T-helper 1 cell (primary cell): ENCODE data around the gene CCDC33.

Source experiments
- DNase-seq, 5 donors: peaks; one replicate each; pipeline ENCODE4 v3.0.0-alpha.2; 2012 to 2020

CCDC33 gene

GRCh38 chr15:74233373-74233772 is 2.8 kb upstream of the CCDC33 start:
- no peak for DNase-seq

DNA sequence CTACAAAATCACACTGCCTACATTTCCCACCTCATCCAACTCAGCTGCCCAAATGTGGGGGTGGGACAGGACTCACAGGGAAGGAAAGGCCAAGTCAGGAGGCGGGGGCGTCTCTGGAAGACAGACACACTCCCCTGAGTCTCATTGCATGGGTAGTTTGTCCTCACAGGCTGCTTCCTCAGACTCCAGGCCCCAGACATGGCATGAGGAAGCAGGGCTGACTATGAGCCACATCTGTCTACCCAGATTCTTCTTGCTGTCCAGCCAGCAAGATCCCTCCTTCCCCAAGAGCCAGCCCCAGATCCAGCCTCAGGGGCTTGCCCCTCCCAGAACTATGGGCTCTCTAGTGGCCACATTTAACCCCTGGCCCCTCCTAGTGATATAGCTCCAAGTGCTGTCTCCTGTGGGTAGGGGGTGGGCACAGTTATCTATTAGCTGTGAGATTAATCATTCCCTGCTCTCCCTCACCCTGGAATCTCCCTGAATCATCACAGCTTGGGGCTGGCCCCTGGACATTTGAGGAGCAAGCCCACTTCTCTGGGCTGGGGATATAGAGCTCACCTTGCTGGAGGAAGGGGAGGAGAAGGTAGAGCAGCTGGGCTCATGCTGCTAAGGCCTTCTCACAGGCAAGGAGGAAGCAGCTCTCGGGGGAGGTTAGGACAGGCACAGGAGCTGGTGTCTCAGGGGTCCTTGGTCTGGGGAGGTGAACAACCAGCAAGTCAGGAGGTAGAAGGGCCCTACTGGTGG is 2.1 kb upstream of the CCDC33 start:
- no peak for DNase-seq

- DNase-seq: no peak
These were observed 1.6 kb upstream of the CCDC33 start for GRCh38 chr15:74234598-74234875.

GRCh38 chr15:74239051-74239705 is 3.1 kb downstream of the CCDC33 start:
- no peak for DNase-seq

DNA sequence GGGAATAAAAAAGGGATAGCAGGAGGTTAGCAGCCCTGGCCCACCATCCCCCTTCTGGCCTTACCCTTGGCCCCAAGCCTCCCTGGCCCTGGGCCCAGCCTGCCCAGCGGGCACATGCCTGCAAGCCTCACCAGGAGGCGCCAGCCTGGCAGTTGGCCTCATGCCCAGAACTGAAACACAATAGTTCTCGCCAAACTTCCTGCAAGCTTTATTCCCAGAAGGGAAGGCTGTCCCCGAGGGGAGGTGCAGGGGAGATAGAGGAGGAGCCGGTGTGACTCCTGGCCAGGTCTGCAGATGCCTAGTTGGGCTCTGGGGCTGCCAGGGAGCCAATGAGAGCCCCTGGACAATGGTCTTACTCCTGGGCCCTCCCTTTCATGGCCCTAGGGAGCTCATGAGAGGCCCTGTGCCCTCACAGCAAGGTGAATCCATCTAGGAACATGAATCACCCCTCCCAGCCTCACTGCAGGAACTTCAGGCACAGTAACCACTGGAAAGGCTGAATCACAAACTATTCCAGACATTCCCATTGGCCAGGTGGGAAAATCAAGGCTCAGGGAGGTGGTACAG is 4.0 kb downstream of the CCDC33 start:
- no peak for DNase-seq

GRCh38 chr15:74240897-74241614 is 4.9 kb downstream of the CCDC33 start:
- no peak for DNase-seq

- DNase-seq: no peak
These were observed 6.5 kb downstream of the CCDC33 start for GRCh38 chr15:74242441-74243185.

- DNase-seq: no peak
These were observed 7.3 kb downstream of the CCDC33 start for GRCh38 chr15:74243431-74243830.

GRCh38 chr15:74244822-74245341 is 8.8 kb downstream of the CCDC33 start:
- no peak for DNase-seq

DNA sequence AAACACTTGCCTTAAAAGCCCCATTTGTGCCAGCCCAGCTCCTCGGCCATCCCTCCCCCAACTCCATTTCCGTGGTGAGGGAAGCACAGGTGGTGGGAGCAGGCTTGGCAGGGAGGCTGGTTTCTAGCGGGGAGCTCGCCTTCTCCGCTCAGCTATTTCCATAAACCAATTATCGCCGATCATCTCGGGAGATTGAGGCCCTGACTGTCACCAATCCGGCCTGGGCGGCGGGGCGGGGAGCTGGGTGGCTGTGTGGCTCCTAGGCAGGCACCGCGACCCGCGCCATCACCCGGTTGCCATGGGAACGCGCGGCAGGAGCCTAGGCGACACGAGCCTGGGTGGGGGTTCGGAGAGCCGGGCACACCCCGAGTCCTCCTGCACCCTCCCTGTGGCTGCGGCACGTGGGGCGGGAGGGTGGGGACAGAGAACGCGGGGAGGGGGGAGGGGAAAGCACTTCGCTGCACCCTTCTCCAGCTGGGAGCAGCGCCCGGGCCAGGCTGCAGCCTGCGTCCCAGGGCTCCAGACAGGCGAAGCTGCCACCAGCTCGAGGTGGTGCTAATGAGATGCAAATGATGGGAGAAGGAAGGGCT is 9.3 kb downstream of the CCDC33 start:
- no peak for DNase-seq

DNA sequence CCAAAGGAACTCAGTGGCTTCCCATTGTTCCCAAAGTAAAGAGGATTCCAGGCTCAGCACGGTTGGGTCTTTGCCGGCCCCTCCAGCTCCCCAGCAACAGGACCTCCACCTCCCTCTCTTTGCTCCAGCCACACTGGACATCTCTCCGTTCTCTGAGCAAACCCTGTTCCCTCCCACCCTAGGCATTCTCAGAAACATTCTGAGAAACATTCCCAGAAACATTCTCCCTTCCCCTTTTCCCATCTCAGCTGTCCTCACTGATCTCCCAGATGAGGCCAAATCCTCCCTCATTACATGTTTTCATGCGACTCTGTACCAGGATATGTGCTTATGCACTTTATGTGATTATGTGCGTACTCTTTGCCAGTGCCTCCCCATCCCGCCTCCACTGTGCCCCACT is 14.1 kb downstream of the CCDC33 start:
- DNase-seq: no peak

DNA sequence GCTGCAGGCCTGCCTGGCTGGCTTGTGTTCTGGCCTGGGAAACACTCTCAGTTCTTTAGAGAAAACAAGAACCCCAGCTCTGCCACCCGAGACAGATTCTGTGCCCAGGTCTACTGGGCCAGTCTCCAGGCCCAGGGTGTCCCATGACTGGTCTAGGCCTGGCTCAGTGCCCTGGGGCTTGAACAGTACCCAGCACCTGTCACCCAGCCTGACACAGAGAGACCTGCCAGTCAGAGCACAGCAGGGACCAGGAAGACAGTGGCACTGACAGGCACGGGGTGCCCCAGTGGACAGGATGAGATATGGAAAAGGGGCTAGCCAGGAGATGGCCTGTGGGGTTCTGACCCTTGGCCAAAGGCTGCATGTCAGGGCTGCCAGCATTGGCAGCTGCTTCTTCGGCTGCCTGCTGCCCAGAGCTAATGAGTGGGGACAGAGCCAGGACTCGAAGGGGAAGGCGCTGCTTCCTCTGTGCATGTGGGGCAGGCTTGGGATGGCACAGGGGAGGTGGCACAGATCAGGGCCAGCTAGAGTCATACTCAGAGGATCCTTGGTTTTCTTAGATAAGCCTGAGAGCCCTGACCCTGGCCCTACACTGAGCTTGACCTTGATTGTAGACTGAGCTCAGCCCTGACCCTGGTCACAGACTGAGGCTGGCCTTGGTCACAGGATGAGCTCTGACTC is 15.1 kb downstream of the CCDC33 start:
- DNase-seq: no peak

DNA sequence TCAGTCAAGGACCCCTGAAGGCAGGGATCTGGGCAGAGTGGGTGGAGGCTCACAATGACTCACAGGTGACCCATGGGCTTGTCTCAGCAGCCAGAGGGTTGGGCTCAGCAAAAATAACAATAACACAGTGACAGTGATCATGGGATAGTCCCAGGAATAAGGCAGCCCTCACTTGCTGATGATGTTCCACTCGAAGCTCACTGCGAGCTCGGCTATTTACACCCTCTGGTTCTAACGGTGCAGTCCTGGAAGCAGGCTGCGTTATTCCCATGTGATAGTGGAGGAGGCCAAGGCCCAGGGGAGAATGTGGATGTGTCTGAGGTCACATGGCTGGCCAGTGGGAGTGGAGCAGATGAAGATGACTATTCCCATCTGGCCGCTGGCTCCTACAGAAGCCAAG is 16.2 kb downstream of the CCDC33 start:
- no peak for DNase-seq

DNA sequence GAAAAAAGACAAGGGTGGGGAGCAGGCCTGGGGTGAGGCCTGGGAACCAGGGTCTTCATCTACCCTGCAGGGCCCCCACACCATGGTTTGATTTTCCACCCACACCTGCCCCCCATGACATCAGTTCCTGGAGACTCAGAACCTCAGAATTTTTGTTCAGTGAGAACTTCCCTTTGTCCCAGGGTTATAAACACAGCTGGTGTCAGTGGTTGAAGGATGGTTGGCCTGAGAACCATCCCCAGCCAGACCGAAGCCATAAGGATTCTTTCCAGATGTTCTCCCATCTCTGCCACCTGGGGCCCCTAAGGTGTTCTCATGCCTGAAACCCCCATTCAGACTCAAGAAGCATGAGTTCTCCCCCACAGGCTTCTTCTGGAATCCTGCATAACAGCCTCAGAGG is 16.6 kb downstream of the CCDC33 start:
- no peak for DNase-seq

DNA sequence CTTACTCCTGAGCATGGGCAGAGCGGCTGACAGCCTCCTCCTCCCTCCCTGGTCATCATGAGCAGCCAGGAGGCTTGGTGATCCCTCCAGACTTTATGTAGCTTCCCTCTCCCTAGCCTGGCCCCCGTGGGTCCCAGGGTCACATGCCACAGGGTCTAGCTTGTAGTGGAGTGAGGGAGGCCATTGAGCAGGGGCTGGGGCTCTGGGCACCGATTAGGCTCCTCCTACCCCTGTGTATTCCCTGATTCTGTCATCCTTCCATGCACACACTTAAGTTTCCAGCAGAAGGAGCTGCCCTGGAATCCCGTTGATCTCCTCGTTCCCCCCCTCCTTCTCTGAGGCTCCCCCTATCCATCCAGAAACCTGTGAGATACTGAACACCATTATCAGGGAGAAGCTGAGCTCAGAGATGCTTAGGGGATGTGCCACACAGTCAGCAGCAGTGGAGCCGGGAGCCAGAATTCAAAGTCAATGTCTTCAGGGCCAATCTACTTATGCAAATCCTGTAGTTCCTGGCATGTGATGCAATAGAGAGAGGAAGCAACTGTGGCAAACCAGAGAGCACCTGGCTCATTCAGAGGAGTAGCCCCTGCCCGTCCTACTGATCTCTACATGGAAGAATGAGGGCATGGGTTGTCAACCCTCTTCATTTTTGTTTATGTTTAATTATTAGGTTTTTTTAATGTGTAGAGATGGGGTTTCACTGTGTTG is 17.2 kb downstream of the CCDC33 start:
- DNase-seq: no peak

DNA sequence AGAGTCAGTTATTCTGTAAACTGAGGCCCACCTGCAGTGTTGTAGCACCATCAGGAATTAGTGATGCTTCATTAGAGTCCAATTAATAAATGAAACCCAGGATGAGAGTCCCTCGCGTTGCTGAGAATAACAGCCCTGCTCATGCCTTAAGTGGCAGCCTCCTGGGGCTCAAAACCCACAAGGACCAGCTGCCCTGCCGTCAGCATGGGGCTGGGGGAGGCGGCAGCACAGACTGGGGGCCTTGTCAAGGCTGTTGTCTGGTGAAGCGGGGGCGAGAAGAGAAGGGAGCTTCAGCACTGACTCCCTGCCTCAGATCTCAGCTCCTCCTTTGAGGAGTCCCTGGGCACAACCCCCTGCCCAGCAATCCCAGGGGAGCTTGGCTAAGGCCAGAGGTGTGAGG is 21.0 kb downstream of the CCDC33 start:
- DNase-seq: no peak

DNA sequence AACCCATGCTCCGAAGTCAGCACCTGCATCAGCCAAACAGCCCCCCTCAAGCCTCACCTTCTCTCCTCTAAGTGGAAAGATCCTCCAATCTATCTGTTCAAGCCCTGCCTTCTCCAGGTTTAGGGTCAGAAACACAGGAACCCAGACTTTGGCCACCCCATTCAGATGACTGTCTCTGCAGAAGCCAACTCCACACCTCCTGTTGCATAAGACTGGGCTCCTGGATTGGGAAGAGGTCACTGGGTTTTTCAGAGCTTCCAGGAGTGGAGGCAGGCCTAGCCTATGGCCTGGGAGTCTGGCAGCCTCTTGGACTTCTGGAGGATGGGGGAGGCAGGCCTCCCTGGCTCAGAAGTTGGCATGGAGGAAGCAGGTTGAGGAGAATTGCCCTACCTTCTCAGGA is 21.5 kb downstream of the CCDC33 start:
- no peak for DNase-seq

DNA sequence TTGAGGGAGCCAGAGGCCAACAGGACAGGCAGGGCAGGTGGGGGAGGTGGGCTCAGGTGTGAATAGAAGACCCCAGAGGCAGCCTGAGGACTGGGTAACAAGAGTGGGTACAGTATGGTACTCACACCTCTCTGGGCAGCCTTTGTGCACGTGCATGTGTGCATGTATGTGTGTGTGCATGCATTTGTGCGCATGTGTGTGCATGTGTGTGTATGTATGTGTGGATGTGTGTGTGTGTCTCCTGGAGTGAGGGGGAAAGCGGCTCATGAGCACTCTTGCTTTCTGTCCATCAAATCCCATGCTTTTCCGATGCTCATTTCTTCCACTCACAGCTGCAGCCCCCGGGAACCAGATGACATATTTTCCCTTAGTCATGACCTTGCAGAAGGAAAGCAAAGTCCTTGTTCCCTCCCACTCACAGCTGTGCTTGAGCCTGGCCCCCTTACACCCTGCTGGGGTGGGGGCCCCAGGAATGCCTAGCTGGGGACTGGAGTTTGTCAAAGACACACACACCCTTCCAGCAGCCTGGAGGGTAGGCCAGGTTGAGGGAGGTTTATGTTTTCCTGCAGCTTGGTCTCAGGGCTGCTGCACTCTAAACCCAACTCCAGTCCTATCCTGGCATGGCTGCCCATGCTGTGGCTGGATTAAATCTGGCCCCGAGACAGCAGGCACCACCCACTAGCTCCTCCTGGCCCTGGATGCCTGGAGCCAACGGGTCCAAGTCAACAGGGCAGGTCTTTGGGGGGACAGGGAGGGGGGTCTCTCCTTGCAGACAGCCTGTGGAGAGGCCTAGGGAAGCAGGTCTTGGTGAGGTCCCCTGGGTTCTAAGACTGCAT is 22.5 kb downstream of the CCDC33 start:
- DNase-seq: no peak

DNA sequence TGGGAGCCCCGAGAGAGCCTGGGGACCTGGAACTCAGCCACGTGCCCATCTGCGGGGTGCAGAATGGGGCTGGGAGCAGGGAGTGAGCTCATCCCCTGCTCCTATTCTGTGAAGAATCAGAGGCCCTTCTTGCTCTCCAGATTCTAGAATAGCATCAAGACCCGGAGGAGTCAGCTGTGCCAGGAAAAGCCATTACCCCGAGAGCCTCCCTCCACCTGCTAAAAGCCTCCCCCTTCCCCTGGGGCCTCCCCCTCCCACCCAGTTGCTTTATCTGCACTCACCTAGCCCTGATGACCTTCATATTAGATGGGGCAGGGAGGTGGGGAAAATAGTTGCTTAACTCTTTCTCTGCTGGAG is 23.1 kb downstream of the CCDC33 start:
- no peak for DNase-seq
